HG02981 (cell line): ENCODE data around the gene SHC3.

Source experiments
- ATAC-seq: cut with Tn5 transposase; IDR thresholded peaks from one replicate; pipeline ENCODE4 v1.9.1; 2021; ENCODE audit warnings: mild to moderate bottlenecking, moderate library complexity; ENCODE audit not compliant: unreplicated experiment

The SHC3 gene

GRCh38 chr9:89161221-89161620 lies 17.4 kb downstream of the SHC3 start:
- ATAC-seq: no peak

- no peak for ATAC-seq
These were observed 17.8 kb downstream of the SHC3 start for GRCh38 chr9:89160806-89161205.

- no peak for ATAC-seq
These were observed 23.8 kb downstream of the SHC3 start for GRCh38 chr9:89154651-89155336.

- ATAC-seq: no peak
These were observed 24.4 kb downstream of the SHC3 start for GRCh38 chr9:89154218-89154617.

- ATAC-seq: no peak
These were observed 25.2 kb downstream of the SHC3 start for GRCh38 chr9:89153232-89154017.

GRCh38 chr9:89149726-89150125 lies 28.9 kb downstream of the SHC3 start:
- no peak for ATAC-seq

GRCh38 chr9:89145097-89145496 lies 33.5 kb downstream of the SHC3 start:
- ATAC-seq: no peak

- ATAC-seq: no peak
These were observed 34.4 kb downstream of the SHC3 start for GRCh38 chr9:89144238-89144637.

- ATAC-seq: no peak
These were observed 35.4 kb downstream of the SHC3 start for GRCh38 chr9:89143266-89143665.

GRCh38 chr9:89139455-89139854 lies 39.2 kb downstream of the SHC3 start:
- no peak for ATAC-seq

- no peak for ATAC-seq
These were observed 39.9 kb downstream of the SHC3 start for GRCh38 chr9:89138463-89139390.

- no peak for ATAC-seq
These were observed 40.8 kb downstream of the SHC3 start for GRCh38 chr9:89137542-89138462.

GRCh38 chr9:89135591-89136166 lies 42.9 kb downstream of the SHC3 start:
- ATAC-seq: no peak

GRCh38 chr9:89134709-89135108 lies 43.9 kb downstream of the SHC3 start:
- ATAC-seq: no peak

GRCh38 chr9:89122949-89123348 lies 55.7 kb downstream of the SHC3 start:
- no peak for ATAC-seq

- ATAC-seq: no peak
These were observed 57.9 kb downstream of the SHC3 start for GRCh38 chr9:89120704-89121103.

GRCh38 chr9:89116805-89117192 lies 61.8 kb downstream of the SHC3 start:
- no peak for ATAC-seq

GRCh38 chr9:89116064-89116804 lies 62.4 kb downstream of the SHC3 start:
- no peak for ATAC-seq

- ATAC-seq: no peak
These were observed 63.2 kb downstream of the SHC3 start for GRCh38 chr9:89115426-89115825.
